Loucy (cell line): Measurements from ENCODE around the gene TXNRD1.

Experiments used
- H2AFZ ChIP-seq: fragments of 200-600 bp; sonication (generic); 2 replicates; pipeline ENCODE4 v1.6.0; 2016; ENCODE audit warnings: antibody characterized with exemption, mild to moderate bottlenecking, low read length, moderate library complexity
- H3F3A ChIP-seq: fragments of 200-600 bp; 2 replicates; pipeline ENCODE4 v1.6.0; 2016; ENCODE audit warnings: antibody characterized with exemption, low read depth, mild to moderate bottlenecking
- H3K27me3 ChIP-seq: fragments of 200-600 bp; sonication (generic); 2 replicates; pipeline ENCODE4 v1.6.1; 2014; ENCODE audit warnings: low read length, mild to moderate bottlenecking; ENCODE audit not compliant: insufficient read depth, poor library complexity, severe bottlenecking
- H3K36me3 ChIP-seq: fragments of 200-600 bp; sonication (generic); 2 replicates; pipeline ENCODE4 v1.6.1; 2016; ENCODE audit warnings: low read length; ENCODE audit not compliant: insufficient read depth
- H3K4me1 ChIP-seq: fragments of 200-600 bp; sonication (generic); 2 replicates; pipeline ENCODE4 v1.5.1; 2014; ENCODE audit warnings: low read length, mild to moderate bottlenecking; ENCODE audit not compliant: insufficient read depth, poor library complexity, severe bottlenecking
- H3K4me2 ChIP-seq: fragments of 200-600 bp; sonication (generic); 2 replicates; pipeline ENCODE4 v1.6.0; 2014; ENCODE audit warnings: antibody characterized with exemption, low read length, low read depth, mild to moderate bottlenecking; ENCODE audit not compliant: poor library complexity, severe bottlenecking
- H3K4me3 ChIP-seq: fragments of 200-600 bp; sonication (generic); 2 replicates; pipeline ENCODE4 v1.5.1; 2014; ENCODE audit warnings: low read length, mild to moderate bottlenecking, mixed read lengths; ENCODE audit not compliant: poor library complexity, severe bottlenecking
- H3K79me2 ChIP-seq: fragments of 200-600 bp; sonication (generic); 2 replicates; pipeline ENCODE4 v1.6.1; 2014; ENCODE audit warnings: low read length; ENCODE audit not compliant: insufficient read depth
- H3K9ac ChIP-seq: fragments of 200-600 bp; sonication (generic); 2 replicates; pipeline ENCODE4 v1.6.0; 2014; ENCODE audit warnings: mild to moderate bottlenecking, low read depth, low read length, moderate library complexity; ENCODE audit not compliant: poor library complexity, severe bottlenecking
- H3K9me2 ChIP-seq: fragments of 200-600 bp; sonication (generic); replicated peaks from 2 replicates; pipeline ENCODE4 v1.6.1; 2016; ENCODE audit warnings: low read depth, low read length, mixed read lengths
- H3K9me3 ChIP-seq: fragments of 200-600 bp; sonication (generic); 2 replicates; pipeline ENCODE4 v1.6.1; 2014; ENCODE audit warnings: mild to moderate bottlenecking, antibody characterized with exemption, low read length, low read depth; ENCODE audit not compliant: insufficient read depth
- H4K20me1 ChIP-seq: fragments of 200-600 bp; sonication (generic); 2 replicates; pipeline ENCODE4 v1.6.0; 2014; ENCODE audit warnings: antibody characterized with exemption, low read length, mild to moderate bottlenecking; ENCODE audit not compliant: insufficient read depth, poor library complexity, severe bottlenecking
- CTCF ChIP-seq: fragments of 200-600 bp; sonication (generic); conservative IDR thresholded peaks from 2 replicates; pipeline ENCODE4 v1.5.1; 2014; ENCODE audit warnings: mild to moderate bottlenecking, antibody characterized with exemption, low read length
- EZH2phosphoT487 ChIP-seq: fragments of 200-600 bp; IDR thresholded peaks from 2 replicates; pipeline ENCODE4 v1.6.1; 2018; ENCODE audit warnings: antibody characterized with exemption, mild to moderate bottlenecking, moderate library complexity, borderline replicate concordance

Gene TXNRD1

GRCh38 chr12:104384141-104384880 lies 168.7 kb downstream of the TXNRD1 start:
- H3F3A ChIP-seq = no peaks in the 10 kb centered on the region
- H2AFZ ChIP-seq = no peak overlapping the region
- H3K27me3 ChIP-seq = no peaks in the 10 kb centered on the region
- no peak overlapping the region for H3K9ac ChIP-seq
- no peaks in the 10 kb centered on the region for H3K36me3 ChIP-seq
- no peak overlapping the region for H3K4me3 ChIP-seq
- no peaks in the 10 kb centered on the region for H3K9me2 ChIP-seq
- peaks cover 7% of the 10 kb centered on the region for H3K4me1 ChIP-seq
- H4K20me1 ChIP-seq = peaks cover 5% of the 10 kb centered on the region
- no peak overlapping the region for H3K4me2 ChIP-seq
- peaks cover 5% of the 10 kb centered on the region; the same call in 1 of the 2 replicates for H3K79me2 ChIP-seq
- H3K9me3 ChIP-seq = no peaks in the 10 kb centered on the region
- TF ChIP-seq CTCF (no peak), EZH2phosphoT487 (no peak)

GRCh38 chr12:104385510-104385909 lies 169.9 kb downstream of the TXNRD1 start:
- H3K36me3 ChIP-seq = no peaks in the 10 kb centered on the region
- H3K4me3 ChIP-seq = no peak overlapping the region
- H3F3A ChIP-seq = no peaks in the 10 kb centered on the region
- no peak overlapping the region for H2AFZ ChIP-seq
- peaks cover 5% of the 10 kb centered on the region; the same call in 1 of the 2 replicates for H3K79me2 ChIP-seq
- no peak overlapping the region for H3K9ac ChIP-seq
- H3K9me3 ChIP-seq = no peaks in the 10 kb centered on the region
- H4K20me1 ChIP-seq = peaks cover 5% of the 10 kb centered on the region
- H3K4me1 ChIP-seq = peaks cover 7% of the 10 kb centered on the region
- H3K27me3 ChIP-seq = no peaks in the 10 kb centered on the region
- no peaks in the 10 kb centered on the region for H3K9me2 ChIP-seq
- no peak overlapping the region for H3K4me2 ChIP-seq
- TF ChIP-seq EZH2phosphoT487 = no peak
- TF ChIP-seq CTCF = no peak

GRCh38 chr12:104386461-104386860 lies 170.9 kb downstream of the TXNRD1 start:
- H3K4me3 ChIP-seq = no peak overlapping the region
- no peak overlapping the region for H3K4me2 ChIP-seq
- H3K4me1 ChIP-seq = peaks cover 7% of the 10 kb centered on the region
- H3K36me3 ChIP-seq = no peaks in the 10 kb centered on the region
- H3K9ac ChIP-seq = no peak overlapping the region
- no peaks in the 10 kb centered on the region for H3F3A ChIP-seq
- H4K20me1 ChIP-seq = peaks cover 5% of the 10 kb centered on the region
- TF ChIP-seq CTCF (no peak), EZH2phosphoT487 (no peak)
- no peaks in the 10 kb centered on the region for H3K27me3 ChIP-seq
- H3K79me2 ChIP-seq = peaks cover 5% of the 10 kb centered on the region; the same call in 1 of the 2 replicates
- H2AFZ ChIP-seq = no peak overlapping the region
- no peaks in the 10 kb centered on the region for H3K9me3 ChIP-seq
- H3K9me2 ChIP-seq = no peaks in the 10 kb centered on the region
